NCI-H2081 (cell line): ENCODE data around the gene OR2T12.
"Not testable (repeated sequence)": the region's sequence is repeated elsewhere in the genome, so short reads cannot be mapped to it uniquely, and the experiment has no call there.

Source experiments
- DNase-seq, 2 experiments: peaks; one replicate each; lab custom pipeline; 2025; lab: John Stamatoyannopoulos, UW

Gene OR2T12, protein sequence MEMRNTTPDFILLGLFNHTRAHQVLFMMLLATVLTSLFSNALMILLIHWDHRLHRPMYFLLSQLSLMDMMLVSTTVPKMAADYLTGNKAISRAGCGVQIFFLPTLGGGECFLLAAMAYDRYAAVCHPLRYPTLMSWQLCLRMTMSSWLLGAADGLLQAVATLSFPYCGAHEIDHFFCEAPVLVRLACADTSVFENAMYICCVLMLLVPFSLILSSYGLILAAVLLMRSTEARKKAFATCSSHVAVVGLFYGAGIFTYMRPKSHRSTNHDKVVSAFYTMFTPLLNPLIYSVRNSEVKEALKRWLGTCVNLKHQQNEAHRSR

DNA sequence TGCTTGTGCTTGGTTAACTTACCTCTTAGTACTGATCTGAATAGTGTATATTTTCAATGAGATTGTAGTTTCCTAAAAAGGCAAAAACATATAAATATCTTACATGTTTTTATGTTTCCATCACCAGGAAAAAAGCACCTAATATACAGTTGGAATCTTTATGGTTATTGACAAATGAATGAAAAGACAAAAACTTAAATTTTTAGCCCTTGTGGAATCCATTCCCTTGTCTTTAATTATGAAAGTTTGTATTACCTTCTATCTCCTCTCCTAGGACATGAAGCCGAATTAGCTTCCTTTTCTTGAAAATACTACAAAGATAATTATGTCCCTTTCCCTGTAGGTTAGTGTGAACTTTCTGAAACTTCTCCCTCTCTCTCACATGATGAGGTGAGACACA lies at the start of gene OR2T12:
Gene OR2T12 (minus strand): TSS at position 101 of the 400 bp plus-strand sequence. CDS start 7,846 bp downstream, outside the sequence.
- no peak for DNase-seq

DNA sequence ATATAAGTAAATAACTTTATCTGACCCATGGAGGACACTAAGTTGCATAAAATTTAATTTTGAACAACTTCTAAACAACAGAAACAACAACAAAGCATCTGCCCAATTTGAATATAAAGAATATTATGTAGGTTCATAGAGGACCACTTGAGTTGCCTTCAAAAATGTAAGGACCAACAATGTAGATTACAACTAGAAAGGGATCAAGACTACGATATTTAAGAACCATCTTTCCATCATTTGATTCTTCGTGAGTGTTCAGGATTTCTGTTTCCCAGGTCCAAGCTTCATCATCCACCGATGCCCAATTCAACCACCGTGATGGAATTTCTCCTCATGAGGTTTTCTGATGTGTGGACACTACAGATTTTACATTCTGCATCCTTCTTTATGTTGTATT lies 45.3 kb upstream of the OR2T12 start, which contains the start of gene OR14C36:
Gene OR14C36 (plus strand): TSS at position 301 of the 400 bp plus-strand sequence. CDS start 0 bp downstream, at position 301.
- DNase-seq, result no peak

DNA sequence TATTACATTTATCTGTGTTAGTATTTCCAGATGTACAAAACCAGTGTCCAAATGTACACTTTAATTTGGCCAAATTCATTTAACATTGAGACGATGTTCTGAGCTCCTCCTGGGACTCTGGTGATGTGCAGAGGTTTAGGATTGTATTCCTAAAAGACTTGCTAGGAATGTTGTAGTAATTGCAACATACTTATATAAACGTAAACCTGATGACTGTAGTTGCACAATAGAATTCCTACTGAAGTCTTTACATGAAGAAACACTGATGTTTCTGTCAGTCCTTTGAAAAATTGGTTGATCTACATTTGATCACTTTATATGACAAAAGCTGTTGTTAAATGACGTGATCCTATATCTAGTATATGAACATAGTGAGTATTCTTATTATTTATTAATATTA lies 40.2 kb upstream of the OR2T12 start:
- no peak for DNase-seq

DNA sequence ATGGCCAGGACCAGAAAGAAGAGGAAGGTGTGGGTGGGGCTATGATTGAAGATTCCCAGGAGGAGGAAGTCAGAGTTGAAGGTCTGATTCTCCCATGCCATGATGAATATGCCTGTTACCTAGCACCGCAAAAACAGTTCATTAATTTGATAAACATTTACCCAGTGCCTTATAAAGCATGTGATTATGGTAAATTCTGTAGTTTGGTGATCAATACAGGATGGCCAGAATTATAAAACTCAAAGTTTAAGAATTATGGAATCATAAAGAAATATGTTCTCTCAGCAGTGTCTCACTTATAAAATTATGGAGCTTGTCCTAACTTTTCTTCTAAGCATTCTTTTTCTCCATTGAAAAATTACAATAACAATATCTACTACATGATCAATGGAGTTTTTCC lies 21.2 kb upstream of the OR2T12 start, which contains the start of gene OR2M7:
Gene OR2M7 (minus strand): TSS at position 101 of the 400 bp plus-strand sequence. CDS start 0 bp downstream, at position 101.
- no peak for DNase-seq

DNA sequence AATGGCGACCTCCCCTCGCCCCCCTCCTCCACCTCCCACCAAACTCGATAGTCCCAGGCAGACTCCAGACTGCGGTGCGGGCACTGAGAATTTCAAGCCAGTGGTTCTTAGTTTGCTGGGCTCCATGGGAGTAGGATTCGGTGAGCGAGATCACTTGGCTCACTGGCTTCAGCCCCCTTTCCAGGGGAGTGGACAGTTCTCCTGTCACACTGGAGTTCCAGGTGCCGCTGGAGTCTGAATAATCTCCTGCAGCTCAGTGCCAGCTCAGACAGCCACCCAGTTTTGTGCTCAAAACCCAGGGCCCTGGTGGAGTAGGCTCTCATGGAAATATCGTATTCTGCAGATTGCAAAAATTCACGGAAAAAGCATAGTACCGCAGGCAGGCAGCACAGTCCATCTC lies 13.6 kb upstream of the OR2T12 start:
- no peak for DNase-seq

DNA sequence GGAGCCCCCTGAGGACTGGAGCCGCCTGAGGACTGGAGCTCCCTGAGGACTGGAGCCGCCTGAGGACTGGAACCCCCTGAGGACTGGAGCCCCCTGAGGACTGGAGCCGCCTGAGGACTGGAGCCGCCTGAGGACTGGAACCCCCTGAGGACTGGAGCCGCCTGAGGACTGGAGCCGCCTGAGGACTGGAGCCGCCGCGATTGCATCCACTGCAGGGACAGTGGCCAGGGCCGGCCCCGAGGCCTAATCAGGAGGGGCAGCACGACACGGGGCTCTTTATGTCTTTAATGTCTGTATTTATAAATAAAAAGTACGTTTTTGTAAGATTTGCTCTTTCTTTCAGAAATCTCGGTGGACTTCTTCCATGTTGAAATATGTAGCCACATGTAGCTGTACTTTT lies 3.5 kb upstream of the OR2T12 start:
- DNase-seq, result not testable (repeated sequence)

DNA sequence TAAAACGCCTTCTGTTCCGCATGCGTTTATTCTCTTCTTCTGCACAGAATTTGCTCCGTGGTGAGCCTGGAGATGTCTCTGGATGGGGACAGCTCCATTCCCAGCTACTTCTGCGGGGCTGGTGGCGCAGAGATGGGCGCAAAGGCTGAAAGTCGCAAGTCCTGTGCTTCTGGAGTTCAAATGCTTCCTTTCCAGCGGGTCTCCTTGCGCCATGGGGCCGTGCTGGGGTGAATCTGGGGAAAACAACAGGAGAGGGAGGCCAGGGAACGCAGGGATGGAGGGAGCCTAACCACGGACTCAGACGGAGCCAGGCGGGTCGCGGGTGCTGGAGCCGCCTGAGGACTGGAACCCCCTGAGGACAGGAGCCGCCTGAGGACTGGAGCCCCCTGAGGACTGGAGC lies 2.9 kb upstream of the OR2T12 start:
- no peak for DNase-seq

DNA sequence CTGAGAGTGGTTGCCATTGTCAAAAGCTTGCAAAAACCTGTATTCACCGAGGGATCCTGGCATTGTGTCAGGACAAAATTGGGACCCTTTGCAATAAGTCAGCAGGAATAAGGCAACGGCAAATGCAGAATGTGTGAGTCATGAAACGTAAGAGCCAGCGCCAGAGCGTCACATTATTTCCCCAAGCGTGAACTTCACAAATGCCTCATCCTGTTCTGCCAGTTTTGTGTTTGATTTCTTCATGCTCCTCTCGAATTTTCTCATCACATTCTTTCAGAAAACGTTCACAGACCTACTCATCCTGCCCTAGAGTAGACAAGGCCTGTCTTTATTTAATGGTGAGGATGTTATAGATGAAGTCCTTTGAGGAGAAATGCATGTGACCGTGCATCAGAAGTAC lies 2.4 kb upstream of the OR2T12 start:
- DNase-seq, result not testable (repeated sequence)

DNA sequence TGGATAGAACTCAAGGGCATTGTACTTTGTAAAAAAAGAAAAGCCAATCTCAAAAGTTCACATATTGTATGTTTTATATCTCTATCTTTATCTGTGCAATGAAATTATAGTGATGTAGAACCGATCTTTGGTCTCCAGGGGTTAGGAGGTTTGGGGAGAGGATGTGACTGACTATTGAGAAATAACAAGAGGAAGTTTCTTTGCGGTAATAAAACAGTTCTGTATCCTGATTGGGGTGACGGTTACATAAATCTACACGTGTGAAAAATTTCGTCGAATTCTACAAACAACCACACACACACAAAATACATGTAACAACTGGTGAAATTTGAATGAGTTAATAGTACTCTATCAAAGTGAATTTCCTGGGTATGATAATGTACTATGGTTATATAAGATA lies 14.8 kb downstream of the OR2T12 start:
- no peak for DNase-seq

DNA sequence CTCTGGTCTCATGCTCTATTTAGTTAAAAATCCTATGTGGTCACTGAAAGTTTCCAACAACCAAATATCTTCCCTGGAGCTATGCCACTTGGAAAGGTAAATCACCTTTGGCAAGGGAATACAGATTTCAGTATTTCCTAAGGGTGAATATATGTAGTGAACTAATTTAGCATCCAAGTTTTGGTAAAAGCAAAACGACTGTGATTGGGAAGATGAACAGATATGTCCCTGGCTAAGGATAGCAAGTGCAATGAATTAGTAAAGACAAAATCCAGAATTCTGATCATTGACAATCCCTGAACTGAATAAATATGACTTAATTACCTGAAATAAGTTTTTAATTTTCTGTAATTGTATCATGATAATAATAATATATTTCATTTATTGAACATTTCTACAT lies 25.3 kb downstream of the OR2T12 start, which contains the start of gene OR2T33:
Gene OR2T33 (minus strand): TSS at position 101 of the 400 bp plus-strand sequence. CDS start 4,162 bp downstream, outside the sequence.
- no peak for DNase-seq

DNA sequence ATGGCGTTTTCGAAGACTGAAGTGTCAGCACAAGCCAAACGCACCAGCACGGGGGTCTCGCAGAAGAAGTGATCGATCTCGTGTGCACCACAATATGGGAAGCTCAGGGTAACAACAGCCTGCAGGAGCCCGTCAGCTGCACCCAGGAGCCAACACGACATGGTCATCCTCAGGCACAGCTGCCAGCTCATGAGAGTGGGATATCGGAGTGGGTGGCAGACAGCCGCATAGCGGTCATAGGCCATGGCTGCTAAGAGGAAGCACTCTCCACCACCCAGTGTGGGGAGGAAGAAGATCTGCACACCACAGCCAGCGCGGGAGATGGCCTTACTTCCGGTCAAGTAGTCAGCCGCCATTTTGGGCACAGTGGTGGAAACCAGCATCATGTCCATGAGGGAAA lies 30.0 kb downstream of the OR2T12 start:
- not testable (repeated sequence) for DNase-seq

DNA sequence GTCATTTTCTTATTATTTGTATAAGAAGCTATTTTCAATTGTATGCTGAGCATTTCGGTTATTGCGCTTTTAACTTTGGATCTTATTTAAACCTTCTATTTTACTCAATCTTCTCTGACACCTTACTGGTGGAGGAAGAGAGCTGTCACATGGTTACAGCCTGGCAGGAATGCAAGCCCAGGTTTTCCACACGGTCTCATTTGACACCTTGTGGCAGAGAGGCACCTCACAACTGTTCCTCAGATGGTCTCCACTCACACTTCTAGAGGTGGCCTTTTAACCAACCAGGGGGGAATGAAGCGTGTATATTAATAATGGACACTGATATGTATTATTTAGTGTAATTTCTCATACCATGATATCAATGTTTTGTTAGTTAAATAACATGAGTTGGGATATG lies 35.0 kb downstream of the OR2T12 start:
- DNase-seq, result no peak

DNA sequence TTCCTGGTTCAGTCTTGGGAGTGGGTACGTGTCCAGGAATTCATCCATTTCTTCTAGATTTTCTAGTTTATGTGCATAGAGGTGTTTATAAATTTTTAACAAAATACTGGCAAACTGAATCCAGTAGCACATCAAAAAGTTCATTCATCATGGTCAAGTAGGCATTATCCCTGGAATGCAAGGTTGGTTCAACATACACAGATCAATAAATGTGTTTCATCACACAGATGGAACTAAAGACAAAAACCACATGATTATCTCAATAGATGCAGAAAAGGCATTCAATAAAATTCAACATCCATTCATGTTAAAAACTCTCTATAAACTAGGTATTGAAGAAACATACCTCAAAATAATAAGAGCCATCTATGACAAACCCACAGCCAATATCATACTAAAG lies 43.9 kb downstream of the OR2T12 start:
- not testable (repeated sequence) for DNase-seq

DNA sequence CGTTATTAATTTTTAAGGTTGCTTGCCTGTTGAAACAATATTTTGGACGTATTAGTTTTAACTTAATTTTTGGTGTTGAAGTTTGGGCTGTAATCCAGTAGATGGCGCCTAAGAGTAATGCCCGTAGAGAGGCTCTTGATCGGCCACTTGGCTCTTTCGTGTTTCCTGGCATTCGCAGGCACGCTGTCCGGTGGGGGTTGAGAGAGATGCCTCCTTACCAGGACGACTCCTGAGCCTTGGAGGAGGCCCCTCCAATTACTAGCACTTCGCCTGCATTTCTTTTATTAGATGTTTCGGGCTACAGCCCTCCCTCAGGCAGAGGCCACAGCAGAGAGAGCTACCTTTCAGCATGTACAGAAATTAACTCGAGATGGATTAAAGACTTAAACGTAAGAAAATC lies 60.0 kb downstream of the OR2T12 start:
- DNase-seq, result peak; percentile 29 to 40
